ENCODE measurements around the gene GNPDA1. TPM values are rescaled to one million over a fixed set of nuclear protein-coding genes. Genes with fewer than 3 reads are reported as not detected.

Gene GNPDA1
- total and polyA plus RNA-seq, 4 donors = 8.0 to 15.0 (median 10.5) TPM

GRCh38 chr5:141973871-141974595 is 38.8 kb downstream of the GNPDA1 start:
- peaks cover 8 to 29% (median 21%) of the 10 kb centered on the region in 4 donors for H3K4me1 ChIP-seq (ENCODE audit: control insufficient read depth in 4 of 4, insufficient read depth in 4 of 4, low read length in 3 of 4)
- no peak for TF ChIP-seq MAX (IDR thresholded peaks at IDR 0.05)
- TF ChIP-seq ATF3 (IDR thresholded peaks at IDR 0.05) = no peak
- TF ChIP-seq REST (IDR thresholded peaks at IDR 0.05) = no peak
- no peak for TF ChIP-seq HNF4G (IDR thresholded peaks at IDR 0.05)
- no peak for TF ChIP-seq NR2F2 (IDR thresholded peaks at IDR 0.05)
- TF ChIP-seq RAD21 (IDR thresholded peaks at IDR 0.05) = no peak
- H3K36me3 ChIP-seq (ENCODE audit: control insufficient read depth in 4 of 4, insufficient read depth in 3 of 4, low read depth in 1 of 4, low read length in 3 of 4) = peaks cover 2 to 38% (median 15%) of the 10 kb centered on the region in 4 donors
- DNase-seq (ENCODE audit: low spot score) = no peak
- 83% methylated on average over 1 of the region's 1 CpG for WGBS
- H3K4me3 ChIP-seq (ENCODE audit: low read depth in 1 of 3, low read length in 3 of 3) = no peak overlapping the region
- H3K9me3 ChIP-seq (ENCODE audit: control insufficient read depth in 4 of 4, low read length in 3 of 4) = no peaks in the 10 kb centered on the region
- H3K9ac ChIP-seq (ENCODE audit: low read depth in 1 of 2, low read length in 2 of 2) = no peak overlapping the region
- no peak overlapping the region for H3K27ac ChIP-seq (ENCODE audit: low read depth in 1 of 2, low read length in 2 of 2)
- no peaks in the 10 kb centered on the region for H3K27me3 ChIP-seq (ENCODE audit: control insufficient read depth in 4 of 4, insufficient read depth in 4 of 4, low read length in 3 of 4)

- H3K36me3 ChIP-seq (ENCODE audit: control insufficient read depth in 4 of 4, insufficient read depth in 3 of 4, low read depth in 1 of 4, low read length in 3 of 4) = peaks cover 2 to 20% (median 10%) of the 10 kb centered on the region in 4 donors
- no peak for DNase-seq (ENCODE audit: low spot score)
These were observed 42.8 kb downstream of the GNPDA1 start for GRCh38 chr5:141969783-141970771.

GRCh38 chr5:141968914-141969608 is 43.8 kb downstream of the GNPDA1 start, which contains the start of gene RNF14:
RNF14 (plus strand) TSS chr5:141969105; CDS start chr5:141973589, 4,484 bp downstream.
- Histone ChIP-seq H3K9ac (ENCODE audit: low read depth in 1 of 2, low read length in 2 of 2) (peak within 1 kb of the TSS; percentile 93 to 96), H3K27me3 (ENCODE audit: control insufficient read depth in 4 of 4, insufficient read depth in 4 of 4, low read length in 3 of 4) (no peaks in the 10 kb centered on the region), H3K4me1 (ENCODE audit: control insufficient read depth in 4 of 4, insufficient read depth in 4 of 4, low read length in 3 of 4) (peaks cover 5 to 31% (median 24%) of the 10 kb centered on the region in 4 donors), H3K9me3 (ENCODE audit: control insufficient read depth in 4 of 4, low read length in 3 of 4) (no peaks in the 10 kb centered on the region), H3K27ac (ENCODE audit: low read depth in 1 of 2, low read length in 2 of 2) (peak within 1 kb of the TSS; percentile 84 to 92), H3K36me3 (ENCODE audit: control insufficient read depth in 4 of 4, insufficient read depth in 3 of 4, low read depth in 1 of 4, low read length in 3 of 4) (peaks cover 0 to 10% (median 3%) of the 10 kb centered on the region in 4 donors), H3K4me3 (ENCODE audit: low read depth in 1 of 3, low read length in 3 of 3) (peak within 1 kb of the TSS; percentile 64 to 84 (median 80))
- peak; percentile 94 for DNase-seq (ENCODE audit: low spot score)
- under 1% methylated on average over 63 of the region's 63 CpGs for WGBS
- TF ChIP-seq TAF1 (conservative IDR thresholded peaks at IDR 0.05) (peak; percentile 56), HNF4A (conservative IDR thresholded peaks at IDR 0.05) (peak; percentile 2 to 24), NR2F2 (IDR thresholded peaks at IDR 0.05) (peak; percentile 34), REST (IDR thresholded peaks at IDR 0.05) (peak; percentile 57), CTCF (IDR thresholded peaks at IDR 0.05; ENCODE audit: low read depth, low read length, missing input control) (peak; percentile 86), FOXA2 (IDR thresholded peaks at IDR 0.05) (no peak), ATF3 (IDR thresholded peaks at IDR 0.05) (no peak), GABPA (IDR thresholded peaks at IDR 0.05 in 1 of 2, conservative IDR thresholded peaks at IDR 0.05 in 1 of 2) (peak in 1 of 2 donors; percentile 82)

More at GRCh38 chr5:141969783-141970771, 42.8 kb downstream of the GNPDA1 start:
- Histone ChIP-seq H3K4me1 (ENCODE audit: control insufficient read depth in 4 of 4, insufficient read depth in 4 of 4, low read length in 3 of 4) (peaks cover 5 to 32% (median 24%) of the 10 kb centered on the region in 4 donors), H3K27me3 (ENCODE audit: control insufficient read depth in 4 of 4, insufficient read depth in 4 of 4, low read length in 3 of 4) (no peaks in the 10 kb centered on the region), H3K9me3 (ENCODE audit: control insufficient read depth in 4 of 4, low read length in 3 of 4) (no peaks in the 10 kb centered on the region), H3K27ac (ENCODE audit: low read depth in 1 of 2, low read length in 2 of 2) (peak overlapping the region; percentile 84 to 92), H3K4me3 (ENCODE audit: low read depth in 1 of 3, low read length in 3 of 3) (peak overlapping the region; percentile 64 to 84 (median 80)), H3K9ac (ENCODE audit: low read depth in 1 of 2, low read length in 2 of 2) (peak overlapping the region; percentile 93 to 96)
- WGBS = 65% methylated on average over 2 of the region's 2 CpGs
- TF ChIP-seq NR2F2 (IDR thresholded peaks at IDR 0.05) (peak; percentile 37), HNF4A (conservative IDR thresholded peaks at IDR 0.05) (no peak)
